Hepatocyte (in vitro differentiated cells): Measurements from ENCODE around the gene ANO2. TPM values are rescaled to one million over a fixed set of nuclear protein-coding genes. Genes with fewer than 3 reads are reported as not detected.

Experiments
- DNase-seq: peaks from one replicate; pipeline ENCODE4 v3.0.0-alpha.2; 2016; ENCODE audit warnings: low spot score
- H2AFZ ChIP-seq: fragments of 200-600 bp; sonication (generic); 2 replicates; pipeline ENCODE4 v1.6.0; 2016; ENCODE audit warnings: antibody characterized with exemption, mild to moderate bottlenecking
- H3K27ac ChIP-seq: fragments of 200-600 bp; sonication (generic); 2 replicates; pipeline ENCODE4 v1.5.1; 2016; ENCODE audit warnings: mild to moderate bottlenecking
- H3K27me3 ChIP-seq: fragments of 200-600 bp; sonication (generic); 2 replicates; pipeline ENCODE4 v1.6.1; 2016
- H3K36me3 ChIP-seq: fragments of 200-600 bp; sonication (generic); replicated peaks from 2 replicates; pipeline ENCODE4 v1.5.1; 2016; ENCODE audit warnings: low read depth; ENCODE audit not compliant: insufficient read depth
- H3K4me1 ChIP-seq: fragments of 200-600 bp; sonication (generic); 2 replicates; pipeline ENCODE4 v1.5.1; 2016; ENCODE audit warnings: mild to moderate bottlenecking, moderate library complexity; ENCODE audit not compliant: insufficient read depth
- H3K4me2 ChIP-seq: fragments of 200-600 bp; sonication (generic); 2 replicates; pipeline ENCODE4 v1.6.0; 2016
- H3K4me3 ChIP-seq: fragments of 200-600 bp; sonication (generic); 2 replicates; pipeline ENCODE4 v1.5.1; 2016; ENCODE audit warnings: mild to moderate bottlenecking
- H3K79me2 ChIP-seq: fragments of 200-600 bp; sonication (generic); 2 replicates; pipeline ENCODE4 v1.6.0; 2017; ENCODE audit warnings: mild to moderate bottlenecking
- H3K9me2 ChIP-seq: fragments of 200-600 bp; sonication (generic); replicated peaks from 2 replicates; pipeline ENCODE4 v1.6.0; 2017; ENCODE audit warnings: mild to moderate bottlenecking; ENCODE audit not compliant: insufficient read depth
- H3K9me3 ChIP-seq: fragments of 200-600 bp; sonication (generic); 2 replicates; pipeline ENCODE4 v1.5.1; 2016; ENCODE audit warnings: low read depth, mild to moderate bottlenecking
- H4K20me1 ChIP-seq: fragments of 200-600 bp; sonication (generic); 2 replicates; pipeline ENCODE4 v1.6.0; 2016; ENCODE audit warnings: mild to moderate bottlenecking; ENCODE audit not compliant: insufficient read depth, poor library complexity, severe bottlenecking
- CTCF ChIP-seq: fragments of 200-600 bp; sonication (generic); IDR thresholded peaks from 2 replicates; pipeline ENCODE4 v1.5.1; 2016; ENCODE audit warnings: antibody characterized with exemption, mild to moderate bottlenecking; ENCODE audit not compliant: poor library complexity
- EZH2 ChIP-seq: fragments of 200-600 bp; sonication (generic); IDR thresholded peaks from 2 replicates; pipeline ENCODE4 v1.6.1; 2016; ENCODE audit warnings: antibody characterized with exemption, mild to moderate bottlenecking, borderline replicate concordance
- EZH2phosphoT487 ChIP-seq: fragments of 200-600 bp; sonication (generic); IDR thresholded peaks from one replicate; pipeline ENCODE4 v1.6.1; 2018; ENCODE audit warnings: antibody characterized with exemption, mild to moderate bottlenecking, low read depth, moderate library complexity; ENCODE audit not compliant: unreplicated experiment, severe bottlenecking
- WGBS: methylation state at CpG from one replicate; pipeline ENCODE4 v1.1.6; 2016; ENCODE audit warnings: low lambda C conversion rate; ENCODE audit errors: missing lambda C conversion rate; 5-methylcytosine and 5-hydroxymethylcytosine counted together
- polyA plus RNA-seq: library from polyadenylated mRNA; unstranded; fragments of >200 nt; fragmentation: Nextera tagmentation; extraction: Ambion mirVana; gene quantifications from 2 replicates; pipeline ENCODE4 v1.2.1, GENCODE V29; 2016
- total RNA-seq: library from RNA; depleted of rRNA; stranded (reverse); fragments of >200 nt; gene quantifications from 2 replicates; pipeline ENCODE4 v1.2.3, GENCODE V29; 2014

Gene ANO2
- total and polyA plus RNA-seq, 2 experiments from 2014 or later: 1.0 to 1.9 TPM

- WGBS: 93% methylated on average over 3 of the region's 3 CpGs
- no peaks in the 10 kb centered on the region for H3K9me3 ChIP-seq
- no peak overlapping the region for H2AFZ ChIP-seq
- no peak for DNase-seq
- H3K27ac ChIP-seq: no peak overlapping the region
- TF ChIP-seq EZH2 (no peak), CTCF (no peak), EZH2phosphoT487 (no peak)
- no peak overlapping the region for H3K4me3 ChIP-seq
- H3K4me2 ChIP-seq: no peak overlapping the region
- no peaks in the 10 kb centered on the region for H3K9me2 ChIP-seq
- H3K27me3 ChIP-seq: peaks cover 35% of the 10 kb centered on the region
- H3K4me1 ChIP-seq: no peaks in the 10 kb centered on the region
- H4K20me1 ChIP-seq: no peaks in the 10 kb centered on the region
- no peaks in the 10 kb centered on the region for H3K79me2 ChIP-seq
- no peaks in the 10 kb centered on the region for H3K36me3 ChIP-seq
These were observed 3.2 kb downstream of the ANO2 start for GRCh38 chr12:5941907-5942306.

GRCh38 chr12:5927732-5928516 lies 17.1 kb downstream of the ANO2 start:
- TF ChIP-seq EZH2 (no peak), EZH2phosphoT487 (no peak), CTCF (no peak)
- no peak overlapping the region for H2AFZ ChIP-seq
- H3K79me2 ChIP-seq: no peaks in the 10 kb centered on the region
- H3K9me3 ChIP-seq: no peaks in the 10 kb centered on the region
- no peak for DNase-seq
- H3K27ac ChIP-seq: no peak overlapping the region
- no peaks in the 10 kb centered on the region for H3K9me2 ChIP-seq
- H3K4me3 ChIP-seq: no peak overlapping the region
- H4K20me1 ChIP-seq: no peaks in the 10 kb centered on the region
- WGBS: 75% methylated on average over 4 of the region's 4 CpGs
- no peak overlapping the region for H3K4me2 ChIP-seq
- no peaks in the 10 kb centered on the region for H3K36me3 ChIP-seq
- peaks cover 18% of the 10 kb centered on the region for H3K27me3 ChIP-seq
- no peaks in the 10 kb centered on the region for H3K4me1 ChIP-seq

- TF ChIP-seq CTCF (no peak), EZH2 (no peak)
- H3K27me3 ChIP-seq: peaks cover 18% of the 10 kb centered on the region
These were observed 19.4 kb downstream of the ANO2 start for GRCh38 chr12:5925646-5926045.

More at GRCh38 chr12:5925646-5926045, 19.4 kb downstream of the ANO2 start:
- no peak overlapping the region for H3K4me3 ChIP-seq
- no peaks in the 10 kb centered on the region for H3K36me3 ChIP-seq
- 85% methylated on average over 9 of the region's 9 CpGs for WGBS
- no peak overlapping the region for H2AFZ ChIP-seq
- H3K27ac ChIP-seq: no peak overlapping the region
- no peaks in the 10 kb centered on the region for H3K4me1 ChIP-seq
- no peaks in the 10 kb centered on the region for H4K20me1 ChIP-seq
- H3K79me2 ChIP-seq: no peaks in the 10 kb centered on the region
- DNase-seq: no peak
- no peaks in the 10 kb centered on the region for H3K9me2 ChIP-seq
- no peaks in the 10 kb centered on the region for H3K9me3 ChIP-seq
- H3K4me2 ChIP-seq: no peak overlapping the region
